Subcutaneous adipose tissue (tissue), 4 donors: ENCODE measurements around the gene TOR2A. TPM values are rescaled to one million over a fixed set of nuclear protein-coding genes. Genes with fewer than 3 reads are reported as not detected.

ENCODE experiments used
- total RNA-seq, 4 donors: library from RNA; depleted of rRNA; stranded (reverse); fragments of >200 nt; gene quantifications; one replicate each; pipeline ENCODE4 v1.1.0, GENCODE V29; 2016
- TF ChIP-seq, protein P1 (sequence below): fragments of 450-650 bp; IDR thresholded peaks from one replicate; pipeline ENCODE4 v1.5.1; 2016; ENCODE audit warnings: low read depth, mild to moderate bottlenecking, control low read depth, antibody characterized with exemption, moderate library complexity

Gene TOR2A
- total RNA-seq, 4 donors from 2014 or later, result 4.1 to 14.3 (median 8.8) TPM

DNA sequence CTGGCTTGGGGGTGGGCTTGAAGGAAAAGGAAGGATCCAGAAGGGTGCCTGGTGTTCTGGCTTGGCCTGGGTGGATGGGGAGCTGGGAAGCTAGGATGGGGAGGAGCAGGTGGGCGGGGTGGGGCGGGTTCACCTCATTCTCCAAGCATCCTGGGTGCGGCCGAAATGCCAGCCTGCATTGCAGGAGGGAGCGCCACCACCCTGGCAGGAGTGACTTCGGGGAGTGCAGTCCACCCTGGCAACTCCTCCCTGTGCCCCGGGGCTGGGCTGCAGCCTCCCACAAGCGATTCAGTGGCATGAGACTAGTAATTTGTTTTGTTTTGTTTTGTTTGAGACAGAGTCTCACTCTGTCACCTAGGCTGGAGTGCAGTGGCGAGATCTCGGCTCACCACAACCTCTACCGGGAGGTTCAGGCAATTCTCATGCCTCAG, 13.7 kb downstream of the TOR2A start:
- TF ChIP-seq, protein P1, sequence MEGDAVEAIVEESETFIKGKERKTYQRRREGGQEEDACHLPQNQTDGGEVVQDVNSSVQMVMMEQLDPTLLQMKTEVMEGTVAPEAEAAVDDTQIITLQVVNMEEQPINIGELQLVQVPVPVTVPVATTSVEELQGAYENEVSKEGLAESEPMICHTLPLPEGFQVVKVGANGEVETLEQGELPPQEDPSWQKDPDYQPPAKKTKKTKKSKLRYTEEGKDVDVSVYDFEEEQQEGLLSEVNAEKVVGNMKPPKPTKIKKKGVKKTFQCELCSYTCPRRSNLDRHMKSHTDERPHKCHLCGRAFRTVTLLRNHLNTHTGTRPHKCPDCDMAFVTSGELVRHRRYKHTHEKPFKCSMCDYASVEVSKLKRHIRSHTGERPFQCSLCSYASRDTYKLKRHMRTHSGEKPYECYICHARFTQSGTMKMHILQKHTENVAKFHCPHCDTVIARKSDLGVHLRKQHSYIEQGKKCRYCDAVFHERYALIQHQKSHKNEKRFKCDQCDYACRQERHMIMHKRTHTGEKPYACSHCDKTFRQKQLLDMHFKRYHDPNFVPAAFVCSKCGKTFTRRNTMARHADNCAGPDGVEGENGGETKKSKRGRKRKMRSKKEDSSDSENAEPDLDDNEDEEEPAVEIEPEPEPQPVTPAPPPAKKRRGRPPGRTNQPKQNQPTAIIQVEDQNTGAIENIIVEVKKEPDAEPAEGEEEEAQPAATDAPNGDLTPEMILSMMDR, result no peak

DNA sequence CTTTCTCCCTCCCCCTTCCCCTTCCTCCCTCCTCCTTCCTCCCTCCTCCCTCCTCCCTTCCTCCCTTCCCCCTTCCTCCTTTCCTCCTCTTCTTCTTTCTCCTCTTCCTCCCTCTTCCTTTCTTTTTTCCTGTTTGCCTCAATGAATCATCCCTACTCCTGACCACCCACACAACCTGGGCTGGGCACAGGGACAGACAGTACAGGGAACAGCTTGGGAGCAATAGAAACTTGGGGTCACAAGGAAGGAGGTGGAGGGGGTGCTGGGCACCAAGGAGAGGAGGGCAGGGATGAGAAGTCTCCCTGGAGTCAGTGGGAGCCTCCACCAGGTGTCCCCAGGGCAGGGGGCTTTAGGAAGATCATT, 14.2 kb downstream of the TOR2A start:
- TF ChIP-seq, protein P1, result no peak

DNA sequence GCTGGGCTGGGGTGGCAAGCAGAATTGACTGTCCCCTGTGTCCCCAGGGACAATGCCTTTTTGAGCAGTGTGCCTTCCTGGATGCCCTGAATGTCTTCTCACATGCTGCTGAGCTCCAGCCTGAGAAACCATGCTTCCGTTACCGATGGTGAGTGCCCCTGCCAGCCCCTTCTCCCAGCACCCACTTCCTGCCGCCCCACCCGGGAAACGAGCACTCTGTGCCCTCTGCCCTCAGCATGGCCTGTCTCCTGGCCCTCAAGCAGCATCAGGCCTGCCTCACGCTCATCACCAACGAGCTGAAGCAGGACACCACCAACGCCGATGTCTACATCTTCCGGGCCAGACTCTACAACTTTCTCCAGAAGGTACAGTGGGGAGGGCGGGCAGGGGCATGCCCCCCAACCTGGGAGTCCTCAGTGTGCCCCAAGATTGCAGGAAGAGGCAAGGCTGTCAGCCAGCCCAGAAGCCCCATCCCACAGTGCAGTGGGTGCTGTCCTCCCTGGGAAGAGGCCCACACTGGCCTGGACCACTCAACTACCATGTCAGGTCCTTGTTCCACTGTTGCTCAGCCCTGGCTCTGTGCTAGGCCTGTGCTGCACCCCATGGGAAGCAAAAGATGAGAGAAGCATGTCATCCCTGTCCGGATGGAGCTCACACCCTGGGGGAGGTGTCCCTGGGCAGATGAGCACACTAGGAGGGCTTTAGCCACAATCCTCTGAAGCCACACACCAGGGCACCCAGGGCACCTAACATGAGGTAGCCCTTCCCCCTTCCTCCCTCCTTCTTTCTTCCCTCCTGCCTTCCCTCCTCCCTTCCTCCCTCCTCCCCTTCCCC, 14.8 kb downstream of the TOR2A start:
- TF ChIP-seq, protein P1, result no peak

DNA sequence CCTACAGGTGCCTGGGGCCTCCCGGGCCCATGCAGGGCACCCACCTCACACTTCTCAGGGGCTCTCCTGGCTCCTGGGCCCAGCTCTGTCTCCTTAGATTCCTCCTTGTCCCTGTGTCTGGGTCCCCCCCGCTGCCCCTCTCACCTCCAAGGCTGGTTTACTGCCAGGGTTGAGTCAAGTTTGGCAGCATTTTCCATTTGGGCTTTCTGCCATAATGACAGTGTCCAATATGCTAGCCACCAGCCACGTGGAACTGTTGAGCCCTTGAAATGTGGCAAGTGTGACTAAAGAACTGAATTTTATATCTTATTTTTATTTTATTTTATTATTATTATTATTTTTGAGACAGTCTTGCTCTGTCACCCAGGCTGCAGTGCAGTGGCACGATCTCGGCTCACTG, 17.3 kb downstream of the TOR2A start:
- TF ChIP-seq, protein P1, result no peak

DNA sequence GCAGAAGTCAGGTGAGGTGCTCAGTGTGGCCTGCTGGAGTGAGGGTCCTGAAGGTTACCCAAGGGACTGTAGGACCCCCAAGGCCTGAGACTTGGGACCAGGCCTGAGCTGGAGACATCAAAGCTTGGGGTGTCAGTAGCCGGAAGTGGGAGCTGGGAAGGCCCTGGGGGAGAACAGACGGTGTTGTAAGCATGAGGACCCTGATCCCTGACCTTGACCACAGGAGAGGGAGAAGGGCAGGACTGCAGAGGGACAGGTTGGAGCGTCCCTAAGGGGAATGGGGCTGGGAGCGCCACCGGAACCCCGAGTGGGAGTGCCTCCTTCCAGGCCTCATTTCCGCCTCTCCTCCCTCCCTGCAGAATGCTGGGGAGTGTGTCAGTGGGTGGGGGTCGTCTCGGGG, 18.7 kb downstream of the TOR2A start:
- TF ChIP-seq, protein P1, result no peak

DNA sequence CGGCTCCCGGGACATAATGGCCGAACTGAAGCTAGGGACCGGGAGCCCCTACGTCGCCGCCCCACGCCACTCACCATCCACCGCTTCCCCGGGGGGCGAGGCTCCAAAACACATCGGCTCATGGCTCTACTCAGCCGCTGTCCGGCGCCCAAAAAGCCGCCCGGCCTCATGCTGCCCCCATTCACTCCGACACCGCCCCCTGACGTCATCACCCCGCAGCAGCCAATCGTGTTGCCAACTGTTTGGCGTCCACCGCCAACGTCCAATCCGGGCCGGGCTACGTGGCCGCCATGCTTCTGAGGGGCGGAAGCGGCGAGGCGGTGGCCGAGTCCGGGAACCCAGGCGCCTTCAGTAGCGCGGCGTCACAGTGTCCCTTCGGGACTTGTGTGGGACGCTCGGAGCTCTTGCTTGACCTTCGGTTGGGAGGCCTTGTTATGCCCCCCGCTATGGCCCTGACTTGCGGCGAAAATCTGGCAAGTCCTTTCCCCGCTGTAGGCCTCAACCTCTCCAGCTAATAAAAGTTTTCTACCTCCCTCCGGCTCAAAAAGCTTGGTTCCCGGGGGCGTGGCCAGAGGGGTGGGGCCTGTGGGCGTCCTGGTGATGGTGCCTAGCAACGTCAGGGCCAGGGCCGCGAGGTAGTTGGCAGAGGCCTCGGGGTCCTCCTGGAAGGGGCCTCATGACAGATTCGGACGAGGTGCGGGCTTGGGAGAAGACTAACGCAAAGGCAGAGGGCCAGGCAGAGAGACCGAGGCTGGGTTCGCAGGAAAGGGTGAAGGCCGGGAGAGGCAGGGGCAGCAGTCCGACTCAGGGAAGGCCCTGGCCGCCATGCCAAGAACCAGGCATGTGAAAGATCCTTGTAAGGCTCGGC, 19.4 kb downstream of the TOR2A start, which contains the start of the genes PTRH1 and TTC16:
TSS of gene PTRH1 (minus strand) at position 194 of the 868 bp plus-strand sequence. CDS start at position 170, 24 bp downstream.
TSS of gene TTC16 (plus strand) at position 610 of the 868 bp plus-strand sequence. CDS start at position 677, 67 bp downstream.
- TF ChIP-seq, protein P1, result no peak
